Measurements from ENCODE around the gene GIPC1. TPM values are rescaled to one million over a fixed set of nuclear protein-coding genes. Genes with fewer than 3 reads are reported as not detected.

The GIPC1 gene
- total RNA-seq, 1 donor from 2014 or later: 81.0 TPM

DNA sequence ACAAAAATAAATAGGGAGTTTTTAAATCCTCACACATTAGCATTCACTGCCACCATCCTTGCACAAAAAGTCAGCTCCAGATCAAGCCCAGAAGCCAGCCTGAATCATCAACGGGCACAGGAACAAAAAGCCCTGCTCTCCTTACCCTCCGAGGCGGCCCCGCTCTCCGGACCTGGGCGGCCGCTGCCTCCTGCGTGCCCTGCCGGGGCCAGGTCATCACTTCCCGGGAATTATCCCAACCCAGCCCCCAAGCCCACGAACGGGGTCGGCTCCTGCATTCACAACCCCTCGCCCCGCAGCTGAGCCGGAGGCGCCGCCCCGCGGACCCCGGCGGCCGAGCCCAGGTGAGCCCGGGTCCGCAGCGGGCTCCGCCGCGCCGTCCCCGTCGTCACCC lies 21.5 kb upstream of the GIPC1 start:
- TF ChIP-seq POLR2A (IDR thresholded peaks at IDR 0.05) (no peak), POLR2AphosphoS5 (IDR thresholded peaks at IDR 0.05; ENCODE audit: insufficient read depth in 1 of 2, low read depth in 1 of 2) (no peak)
- TF ChIP-seq, protein P1, sequence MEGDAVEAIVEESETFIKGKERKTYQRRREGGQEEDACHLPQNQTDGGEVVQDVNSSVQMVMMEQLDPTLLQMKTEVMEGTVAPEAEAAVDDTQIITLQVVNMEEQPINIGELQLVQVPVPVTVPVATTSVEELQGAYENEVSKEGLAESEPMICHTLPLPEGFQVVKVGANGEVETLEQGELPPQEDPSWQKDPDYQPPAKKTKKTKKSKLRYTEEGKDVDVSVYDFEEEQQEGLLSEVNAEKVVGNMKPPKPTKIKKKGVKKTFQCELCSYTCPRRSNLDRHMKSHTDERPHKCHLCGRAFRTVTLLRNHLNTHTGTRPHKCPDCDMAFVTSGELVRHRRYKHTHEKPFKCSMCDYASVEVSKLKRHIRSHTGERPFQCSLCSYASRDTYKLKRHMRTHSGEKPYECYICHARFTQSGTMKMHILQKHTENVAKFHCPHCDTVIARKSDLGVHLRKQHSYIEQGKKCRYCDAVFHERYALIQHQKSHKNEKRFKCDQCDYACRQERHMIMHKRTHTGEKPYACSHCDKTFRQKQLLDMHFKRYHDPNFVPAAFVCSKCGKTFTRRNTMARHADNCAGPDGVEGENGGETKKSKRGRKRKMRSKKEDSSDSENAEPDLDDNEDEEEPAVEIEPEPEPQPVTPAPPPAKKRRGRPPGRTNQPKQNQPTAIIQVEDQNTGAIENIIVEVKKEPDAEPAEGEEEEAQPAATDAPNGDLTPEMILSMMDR (IDR thresholded peaks at IDR 0.05): no peak
- Histone ChIP-seq H3K27ac (peak overlapping the region; percentile 100), H3K9me3 (no peaks in the 10 kb centered on the region), H3K27me3 (no peaks in the 10 kb centered on the region), H3K4me3 (peak overlapping the region; percentile 70 to 91), H3K4me1 (peaks cover 39% of the 10 kb centered on the region), H3K36me3 (peaks cover 0 to 32% of the 10 kb centered on the region in 2 donors)
- intact Hi-C loops (cut with DNase I): no loop called here
- DNase-seq (ENCODE audit: extremely low spot score in 2 of 2): peak in 1 of 2 donors; percentile 91

DNA sequence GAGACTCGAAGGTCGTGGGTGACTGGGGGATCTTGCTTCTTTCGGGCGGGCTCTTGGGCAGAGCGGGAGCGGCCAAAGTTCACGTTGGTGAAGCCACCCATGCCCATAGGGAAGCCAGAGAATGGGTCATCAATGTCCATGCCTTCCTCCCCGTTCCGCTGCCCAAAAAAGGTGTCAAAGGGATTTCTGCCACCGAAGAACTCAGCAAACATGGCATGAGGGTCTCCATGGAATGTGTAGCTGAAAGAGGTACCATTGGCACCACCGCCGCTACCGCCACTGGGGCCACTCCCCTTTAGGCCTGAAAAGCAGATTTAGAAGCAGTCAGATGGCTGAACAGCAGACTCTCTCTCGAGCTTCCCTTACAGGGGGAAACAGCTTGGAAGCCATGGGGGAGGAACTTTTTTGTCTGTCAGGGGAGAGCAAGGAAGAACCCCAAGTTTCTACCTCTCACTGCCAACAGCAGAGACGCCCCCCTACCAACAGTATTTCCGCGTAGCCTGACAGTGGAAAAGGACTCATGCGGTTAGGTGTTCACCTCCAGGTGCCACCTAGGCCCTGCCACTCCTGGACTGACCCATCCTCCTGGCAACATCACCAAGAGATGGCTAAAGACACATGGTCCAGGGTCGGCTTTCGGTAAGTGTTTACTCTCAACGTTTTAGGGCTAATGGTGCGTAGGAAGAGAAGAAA lies 21.0 kb upstream of the GIPC1 start:
- H3K4me3 ChIP-seq: peak overlapping the region; percentile 70 to 91
- peaks cover 0 to 32% of the 10 kb centered on the region in 2 donors for H3K36me3 ChIP-seq
- H3K27ac ChIP-seq: peak overlapping the region; percentile 100
- no peak for TF ChIP-seq POLR2A (IDR thresholded peaks at IDR 0.05)
- no peak for TF ChIP-seq POLR2AphosphoS5 (IDR thresholded peaks at IDR 0.05; ENCODE audit: insufficient read depth in 1 of 2, low read depth in 1 of 2)
- no peaks in the 10 kb centered on the region for H3K9me3 ChIP-seq
- H3K4me1 ChIP-seq: peaks cover 39% of the 10 kb centered on the region
- DNase-seq (ENCODE audit: extremely low spot score in 2 of 2): peak in 1 of 2 donors; percentile 89
- no peaks in the 10 kb centered on the region for H3K27me3 ChIP-seq
- intact Hi-C loops (cut with DNase I): no loop called here

DNA sequence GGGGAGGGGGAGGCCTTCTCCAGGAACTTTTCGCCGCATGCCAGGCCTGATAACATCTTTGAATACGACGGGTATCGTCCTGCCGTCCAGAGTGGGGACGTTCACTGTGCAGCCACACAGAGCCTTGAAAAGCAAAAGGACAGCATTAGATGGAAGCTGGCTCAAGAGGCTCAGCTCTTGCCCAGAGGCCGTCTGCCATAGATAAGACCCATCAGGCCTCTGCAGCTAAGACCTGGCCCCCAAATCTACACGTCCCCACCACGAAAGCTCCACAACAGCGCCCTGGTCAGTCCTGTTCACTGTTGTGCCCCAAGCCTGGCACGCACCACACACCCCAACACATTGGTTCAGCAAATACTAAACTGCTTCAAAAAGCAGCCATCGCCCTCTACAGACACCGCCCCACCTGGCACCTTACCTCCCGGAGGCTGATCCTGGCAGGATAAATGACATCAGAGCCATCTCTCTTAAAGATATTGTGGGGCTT lies 20.2 kb upstream of the GIPC1 start:
- TF ChIP-seq POLR2A (IDR thresholded peaks at IDR 0.05) (no peak), POLR2AphosphoS5 (IDR thresholded peaks at IDR 0.05; ENCODE audit: insufficient read depth in 1 of 2, low read depth in 1 of 2) (peak in 1 of 2 donors; percentile 16)
- TF ChIP-seq, protein P1 (IDR thresholded peaks at IDR 0.05): no peak
- Histone ChIP-seq H3K4me1 (peaks cover 39% of the 10 kb centered on the region), H3K27ac (peak overlapping the region; percentile 100), H3K27me3 (no peaks in the 10 kb centered on the region), H3K4me3 (peak overlapping the region; percentile 70 to 91), H3K36me3 (peaks cover 0 to 32% of the 10 kb centered on the region in 2 donors), H3K9me3 (no peaks in the 10 kb centered on the region)
- intact Hi-C loops (cut with DNase I): no loop called here
- DNase-seq (ENCODE audit: extremely low spot score in 2 of 2): no peak

DNA sequence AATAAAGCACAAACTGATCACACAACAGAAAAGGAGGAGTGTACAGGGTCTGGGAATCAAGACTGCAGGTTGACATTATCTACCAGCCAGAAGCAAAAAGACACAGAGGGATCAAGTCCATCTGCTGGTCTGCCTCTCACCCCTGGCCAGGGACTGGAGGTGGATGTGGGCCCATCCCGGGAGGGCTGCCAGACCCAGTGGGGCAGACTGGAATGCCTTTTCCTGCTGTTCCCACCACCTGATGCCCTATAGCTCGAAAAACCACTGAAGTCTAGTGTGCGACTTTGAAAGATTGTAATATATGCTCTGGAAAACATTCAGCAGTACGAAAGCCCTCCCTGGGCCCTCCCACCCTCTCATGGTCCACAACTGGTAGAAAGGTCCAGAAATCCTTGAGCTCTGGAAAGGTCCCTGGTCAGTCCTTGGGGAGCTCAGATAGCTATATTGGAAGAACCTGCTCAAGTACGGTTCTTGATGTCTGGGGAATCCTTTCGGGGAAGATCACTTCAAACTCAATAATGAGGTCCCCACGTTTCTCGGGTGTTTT lies 19.6 kb upstream of the GIPC1 start:
- Histone ChIP-seq H3K4me3 (peak overlapping the region; percentile 70 to 91), H3K9me3 (no peaks in the 10 kb centered on the region), H3K36me3 (peaks cover 0 to 32% of the 10 kb centered on the region in 2 donors), H3K27me3 (no peaks in the 10 kb centered on the region), H3K4me1 (peaks cover 39% of the 10 kb centered on the region), H3K27ac (peak overlapping the region; percentile 100)
- TF ChIP-seq POLR2AphosphoS5 (IDR thresholded peaks at IDR 0.05; ENCODE audit: insufficient read depth in 1 of 2, low read depth in 1 of 2) (peak in 1 of 2 donors; percentile 25), POLR2A (IDR thresholded peaks at IDR 0.05) (no peak)
- TF ChIP-seq, protein P1 (IDR thresholded peaks at IDR 0.05): no peak
- DNase-seq (ENCODE audit: extremely low spot score in 2 of 2): no peak
- intact Hi-C loops (cut with DNase I): no loop called here

DNA sequence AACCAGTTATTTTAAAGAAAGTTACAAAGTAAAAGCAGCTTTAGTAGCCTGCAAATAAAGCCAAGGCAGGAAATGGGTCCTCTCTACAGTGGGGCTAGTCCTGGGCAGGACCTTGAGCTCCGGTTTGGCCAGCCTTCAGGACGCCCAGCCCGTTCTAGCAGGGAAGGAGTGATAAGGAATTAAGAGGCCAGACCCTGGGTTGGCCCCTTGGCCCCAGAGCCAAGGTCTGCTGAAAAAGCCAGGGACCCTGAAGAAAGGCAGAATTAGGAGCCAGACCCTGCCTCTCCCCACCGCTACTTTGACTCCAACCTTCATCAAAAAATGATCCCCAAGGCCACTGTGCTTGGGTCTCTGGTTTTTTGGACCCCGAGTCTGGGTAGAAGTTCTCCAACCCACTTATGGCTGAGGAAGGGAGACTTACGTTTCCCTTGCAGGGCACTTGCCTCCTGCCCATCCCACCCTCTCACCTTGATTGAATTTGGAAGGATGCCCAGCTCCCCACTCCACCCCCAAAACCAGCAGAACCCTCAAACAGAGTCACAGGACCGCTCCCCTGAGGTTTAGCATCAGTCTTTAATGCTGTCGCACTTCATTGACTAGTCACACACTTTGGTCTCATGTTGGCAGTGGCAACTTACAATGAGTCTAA lies 18.4 kb upstream of the GIPC1 start:
- no peak overlapping the region for H3K4me3 ChIP-seq

More for the DNA sequence above, 18.4 kb upstream of the GIPC1 start:
- TF ChIP-seq POLR2A (IDR thresholded peaks at IDR 0.05): no peak
- no peak for TF ChIP-seq POLR2AphosphoS5 (IDR thresholded peaks at IDR 0.05; ENCODE audit: insufficient read depth in 1 of 2, low read depth in 1 of 2)
- TF ChIP-seq, protein P1 (IDR thresholded peaks at IDR 0.05): no peak
- Histone ChIP-seq H3K9me3 (no peaks in the 10 kb centered on the region), H3K36me3 (peaks cover 0 to 32% of the 10 kb centered on the region in 2 donors), H3K4me1 (peaks cover 35% of the 10 kb centered on the region), H3K27ac (peak overlapping the region; percentile 100), H3K27me3 (no peaks in the 10 kb centered on the region)
- intact Hi-C loops (cut with DNase I): no loop called here
- DNase-seq (ENCODE audit: extremely low spot score in 2 of 2): no peak

Measured in vagina (tissue), 2 donors.